Renal pelvis (tissue), 4 donors: Measurements from ENCODE around the gene MAP3K10. TPM values are rescaled to one million over a fixed set of nuclear protein-coding genes. Genes with fewer than 3 reads are reported as not detected.
"Not testable (repeated sequence)": the region's sequence is repeated elsewhere in the genome, so short reads cannot be mapped to it uniquely, and the experiment has no call there.

Experiments
- DNase-seq: peaks from one replicate; pipeline ENCODE4 v3.0.0-alpha.2; 2013
- polyA plus RNA-seq, 3 donors: library from polyadenylated mRNA; unstranded; fragments of 120-200 nt; gene quantifications; one replicate each; pipeline ENCODE4 v1.2.1, GENCODE V29; 2013; ENCODE audit not compliant: insufficient read length in 3 of 3

The MAP3K10 gene
- polyA plus RNA-seq, 3 donors: 16.0 to 19.7 (median 16.8) TPM

DNA sequence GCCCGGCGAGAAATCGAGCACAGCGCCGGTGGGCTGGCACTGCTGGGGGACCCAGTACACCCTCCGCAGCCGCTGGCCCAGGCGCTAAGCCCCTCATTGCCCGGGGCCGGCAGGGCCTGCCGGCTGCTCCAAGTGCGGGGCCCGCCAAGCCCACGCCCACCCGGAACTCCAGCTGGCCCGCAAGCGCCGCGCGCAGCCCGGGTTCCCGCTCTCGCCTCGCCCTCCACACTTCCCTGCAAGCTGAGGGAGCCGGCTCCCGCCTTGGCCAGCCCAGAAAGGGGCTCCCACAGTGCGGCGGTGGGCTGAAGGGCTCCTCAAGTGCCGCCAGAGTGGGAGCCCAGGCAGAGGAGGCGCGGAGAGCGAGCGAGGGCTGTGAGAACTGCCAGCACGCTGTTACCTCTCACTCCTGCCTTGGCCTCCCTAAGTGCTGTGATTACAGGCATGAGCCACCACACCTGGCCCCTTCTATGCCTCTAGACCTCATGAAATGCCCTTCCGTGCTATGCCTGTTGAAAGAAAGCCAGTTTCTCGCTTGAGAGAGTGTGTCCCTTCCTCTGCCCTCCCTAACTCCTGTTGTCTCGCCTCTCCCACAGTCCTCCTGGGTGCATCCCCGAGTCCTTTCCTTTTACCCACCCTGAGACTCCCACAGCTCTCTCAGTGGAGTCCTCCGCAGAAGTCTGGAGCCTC is 20.8 kb upstream of the MAP3K10 start:
- DNase-seq: not testable (repeated sequence)

DNA sequence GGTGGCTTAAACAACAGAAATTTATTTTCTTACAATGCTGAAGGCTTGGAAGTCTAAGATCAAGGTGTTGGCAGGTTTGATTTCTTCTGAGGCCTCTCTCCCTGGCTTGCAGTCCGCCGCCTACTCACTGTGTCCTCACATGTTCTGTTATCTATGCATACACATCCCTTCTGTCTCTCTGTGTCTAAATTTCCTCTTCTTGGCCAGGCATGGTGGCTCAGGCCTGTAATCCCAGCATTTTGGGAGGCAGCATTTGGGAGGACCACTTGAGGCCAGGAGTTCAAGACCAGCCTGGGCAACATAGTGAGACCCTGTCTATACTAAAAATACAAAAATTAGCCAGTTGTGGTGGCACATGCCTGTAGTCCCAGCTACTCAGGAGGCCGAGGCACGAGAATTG is 19.9 kb upstream of the MAP3K10 start:
- not testable (repeated sequence) for DNase-seq

DNA sequence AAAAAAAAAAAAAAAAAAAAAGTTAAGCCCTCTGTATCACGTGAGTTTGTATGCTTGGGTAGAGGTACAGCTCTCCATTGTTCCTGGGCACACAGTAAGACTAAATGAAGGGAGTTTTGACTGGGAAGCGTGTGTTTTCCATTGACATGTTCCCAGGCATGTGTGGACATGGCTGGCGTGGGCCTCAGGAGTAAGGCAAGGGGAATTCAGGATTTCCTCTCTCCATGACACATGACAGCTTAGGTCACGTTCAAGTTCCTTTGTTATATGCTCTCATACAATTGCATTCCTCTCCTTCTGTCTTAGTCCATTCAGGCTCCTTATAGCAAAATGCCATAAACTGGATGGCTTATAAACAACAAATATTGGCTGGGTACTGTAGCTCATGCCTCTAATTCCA is 17.1 kb upstream of the MAP3K10 start:
- DNase-seq: no peak

DNA sequence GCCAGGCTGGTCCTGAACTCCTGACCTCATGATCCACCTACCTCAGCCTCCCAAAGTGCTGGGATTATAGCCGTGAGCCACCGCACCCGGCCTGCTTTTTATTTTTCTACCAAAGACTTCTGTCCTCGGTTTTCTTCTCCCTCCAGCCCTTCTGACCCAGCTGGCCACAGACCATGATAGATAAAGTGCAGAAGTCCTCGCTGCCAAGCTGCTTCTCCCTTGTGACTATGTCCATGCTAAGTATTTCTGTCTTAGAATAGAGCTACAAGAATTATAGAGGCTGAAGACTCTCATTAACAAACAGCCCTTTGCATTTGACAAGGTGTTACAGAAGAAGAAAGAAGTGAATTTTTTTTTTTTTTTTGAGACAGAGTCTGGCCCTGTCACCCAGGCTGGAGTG is 15.4 kb upstream of the MAP3K10 start:
- DNase-seq: no peak

GRCh38 chr19:40177286-40178070 is 13.7 kb upstream of the MAP3K10 start:
- no peak for DNase-seq

DNA sequence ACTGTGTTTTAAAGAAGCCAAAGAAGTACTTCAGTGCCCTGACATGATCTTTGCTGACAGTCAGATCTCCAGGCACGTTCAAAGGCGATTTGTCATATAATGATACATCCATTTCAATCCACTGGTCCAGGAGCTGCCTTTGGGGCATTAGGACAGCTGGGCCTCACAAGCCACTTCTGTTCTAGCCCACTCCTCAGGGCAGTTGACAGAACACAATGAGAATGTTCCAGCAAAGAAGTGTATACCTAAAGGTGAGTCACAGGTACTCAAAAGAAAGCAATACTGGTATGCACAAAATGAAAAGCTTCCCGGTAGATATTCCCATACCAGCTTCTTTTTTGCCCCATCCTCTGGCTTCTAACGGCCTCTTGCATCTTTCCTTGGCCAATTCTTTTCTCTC is 12.5 kb upstream of the MAP3K10 start:
- no peak for DNase-seq

- DNase-seq: no peak
Measured at GRCh38 chr19:40184273-40184672, 7.0 kb upstream of the MAP3K10 start.

GRCh38 chr19:40191836-40192646 is 815 bp downstream of the MAP3K10 start:
- no peak for DNase-seq

GRCh38 chr19:40192758-40193586 is 1.7 kb downstream of the MAP3K10 start:
- no peak for DNase-seq

DNA sequence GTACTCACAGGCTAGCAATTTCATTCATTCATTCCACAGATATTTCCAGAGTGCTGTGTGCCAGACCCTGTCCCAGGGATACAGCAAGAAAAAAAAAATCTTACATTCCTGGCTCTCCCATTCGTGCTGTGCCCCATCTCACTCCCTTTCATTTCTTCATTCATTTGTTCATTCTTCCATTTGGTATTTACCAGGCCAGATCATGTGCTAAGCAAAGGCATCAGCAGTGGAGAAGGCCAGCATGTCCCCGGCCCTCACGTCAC is 2.3 kb downstream of the MAP3K10 start:
- no peak for DNase-seq

- DNase-seq: no peak
Measured at GRCh38 chr19:40198272-40198990, 7.2 kb downstream of the MAP3K10 start.

GRCh38 chr19:40200341-40201099 is 9.3 kb downstream of the MAP3K10 start:
- no peak for DNase-seq

- no peak for DNase-seq
Measured at GRCh38 chr19:40204381-40204780, 13.2 kb downstream of the MAP3K10 start.

- DNase-seq: no peak
Measured at GRCh38 chr19:40205760-40206159, 14.5 kb downstream of the MAP3K10 start.

DNA sequence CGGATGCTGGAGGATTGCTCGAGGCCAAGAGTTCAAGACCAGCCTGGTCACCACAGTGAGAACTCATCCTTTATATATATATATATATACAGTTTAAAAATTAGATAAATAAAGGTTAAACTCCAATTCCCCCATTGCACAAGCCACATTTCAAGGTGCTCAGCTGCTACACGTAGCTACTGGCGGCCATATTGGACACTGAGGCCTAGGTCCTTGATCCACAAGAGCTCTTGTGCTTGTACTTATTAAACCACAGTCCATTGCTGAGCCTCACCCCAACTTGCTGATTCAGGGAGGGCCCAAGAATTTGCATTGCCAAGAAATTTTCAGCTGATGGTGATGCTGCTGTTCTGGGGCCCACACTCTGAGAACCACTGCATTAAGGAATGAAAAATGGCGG is 17.4 kb downstream of the MAP3K10 start:
- DNase-seq: no peak

DNA sequence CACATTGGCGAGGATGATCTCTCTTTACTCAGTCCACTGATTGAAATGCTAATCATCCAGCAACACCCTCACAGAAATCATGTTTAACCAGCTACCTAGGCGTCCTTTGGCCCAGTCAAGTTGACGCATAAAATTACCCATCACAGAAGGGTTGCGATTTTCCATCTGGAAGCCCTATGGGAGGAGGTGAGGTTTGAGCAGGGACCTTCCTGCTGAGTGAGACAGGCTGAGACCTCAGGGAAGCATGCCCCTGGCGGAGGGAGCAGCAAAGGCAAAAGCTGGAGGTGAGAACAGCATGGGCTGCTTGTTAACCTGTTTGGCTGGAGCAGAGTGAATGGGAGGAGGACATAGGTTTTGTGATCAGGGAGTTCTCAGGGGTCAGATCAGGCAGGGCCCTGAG is 19.7 kb downstream of the MAP3K10 start:
- no peak for DNase-seq

- no peak for DNase-seq
Measured at GRCh38 chr19:40213251-40213829, 22.1 kb downstream of the MAP3K10 start.

DNA sequence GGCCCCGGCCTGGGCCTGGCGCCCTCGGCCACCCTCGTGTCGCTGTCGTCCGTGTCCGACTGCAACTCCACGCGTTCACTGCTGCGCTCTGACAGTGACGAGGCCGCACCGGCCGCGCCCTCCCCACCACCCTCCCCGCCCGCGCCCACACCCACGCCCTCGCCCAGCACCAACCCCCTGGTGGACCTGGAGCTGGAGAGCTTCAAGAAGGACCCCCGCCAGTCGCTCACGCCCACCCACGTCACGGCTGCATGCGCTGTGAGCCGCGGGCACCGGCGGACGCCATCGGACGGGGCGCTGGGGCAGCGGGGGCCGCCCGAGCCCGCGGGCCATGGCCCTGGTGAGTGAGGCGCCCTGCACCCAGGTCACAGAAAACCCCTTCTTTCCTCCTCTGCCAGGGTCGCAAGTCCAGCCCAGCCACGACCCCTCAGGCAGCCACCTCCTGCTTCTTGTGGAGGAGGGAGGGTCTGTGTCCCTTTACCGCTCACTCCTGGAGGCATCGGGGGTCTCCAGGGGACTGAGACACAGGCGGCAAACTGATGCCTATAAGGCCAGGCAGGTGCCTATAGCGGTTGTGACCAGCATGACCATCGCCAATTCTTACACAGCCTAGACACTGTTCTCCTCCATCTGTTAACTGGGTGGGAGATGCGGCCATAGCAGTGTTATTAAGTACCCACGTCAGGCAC is 22.8 kb downstream of the MAP3K10 start:
- DNase-seq: no peak

DNA sequence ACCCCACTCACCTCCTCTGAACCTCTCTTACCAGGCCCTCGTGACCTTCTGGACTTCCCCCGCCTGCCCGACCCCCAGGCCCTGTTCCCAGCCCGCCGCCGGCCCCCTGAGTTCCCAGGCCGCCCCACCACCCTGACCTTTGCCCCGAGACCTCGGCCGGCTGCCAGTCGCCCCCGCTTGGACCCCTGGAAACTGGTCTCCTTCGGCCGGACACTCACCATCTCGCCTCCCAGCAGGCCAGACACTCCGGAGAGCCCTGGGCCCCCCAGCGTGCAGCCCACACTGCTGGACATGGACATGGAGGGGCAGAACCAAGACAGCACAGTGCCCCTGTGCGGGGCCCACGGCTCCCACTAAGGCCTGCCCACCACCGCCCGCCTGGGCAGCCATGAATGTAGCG is 23.7 kb downstream of the MAP3K10 start:
- no peak for DNase-seq
